H1 (cell line): ENCODE data around the gene RAB43. TPM values are rescaled to one million over a fixed set of nuclear protein-coding genes. Genes with fewer than 3 reads are reported as not detected.

ENCODE experiments used
- CTCF ChIA-PET: fragments of 300-600 bp; sonication (Branson Sonifier 250); formaldehyde crosslinking; loops from one replicate; lab custom pipeline; 2021; ENCODE audit not compliant: partially characterized antibody; lab: Charles Lee
- POLR2A ChIA-PET: fragments of 300-600 bp; sonication (Branson Sonifier 250); formaldehyde crosslinking; loops from one replicate; lab custom pipeline; 2021; ENCODE audit warnings: inconsistent platforms; ENCODE audit not compliant: partially characterized antibody; lab: Charles Lee
- DNase-seq, 2 experiments: peaks; one replicate each; pipeline versions ENCODE4 v3.0.0 to v3.0.0-alpha.2; 2010 to 2022; ENCODE audit warnings: low spot score in 2 of 2, low read depth in 1 of 2, mixed read lengths in 1 of 2
- FAIRE-seq: peaks from 2 replicates; lab custom pipeline; 2011; peaks lifted over from hg19 to GRCh38; lab: Jason Lieb, UNC
- H2AFZ ChIP-seq: 2 replicates; pipeline ENCODE4 v1.8.1; 2012; ENCODE audit warnings: low read length, inconsistent platforms
- H2AK5ac ChIP-seq: 2 replicates; pipeline ENCODE4 v1.6.1; 2013; ENCODE audit warnings: low read depth, low read length
- H2BK120ac ChIP-seq: replicated peaks from 2 replicates; pipeline ENCODE3; 2013; ENCODE audit warnings: low read depth, low read length, inconsistent platforms
- H2BK12ac ChIP-seq: 2 replicates; pipeline ENCODE4 v1.6.1; 2013; ENCODE audit warnings: low read depth, low read length
- H2BK15ac ChIP-seq: 2 replicates; pipeline ENCODE4 v1.6.1; 2013; ENCODE audit warnings: low read length
- H2BK20ac ChIP-seq: 2 replicates; pipeline ENCODE4 v1.6.1; 2013; ENCODE audit warnings: low read length
- H2BK5ac ChIP-seq: 2 replicates; pipeline ENCODE4 v1.6.1; 2013; ENCODE audit warnings: low read depth, low read length
- H3K14ac ChIP-seq: 2 replicates; pipeline ENCODE4 v1.6.1; 2013; ENCODE audit warnings: inconsistent platforms; ENCODE audit not compliant: insufficient read length
- H3K18ac ChIP-seq: 2 replicates; pipeline ENCODE4 v1.6.1; 2013; ENCODE audit warnings: low read length; ENCODE audit errors: extremely low read depth
- H3K23ac ChIP-seq: 2 replicates; pipeline ENCODE4 v1.6.1; 2013; ENCODE audit warnings: inconsistent platforms; ENCODE audit not compliant: insufficient read length
- H3K23me2 ChIP-seq: 2 replicates; pipeline ENCODE4 v1.6.1; 2013; ENCODE audit warnings: low read depth, low read length
- H3K27ac ChIP-seq: 2 replicates; pipeline ENCODE4 v1.6.1; 2011; ENCODE audit warnings: low read depth, low read length, inconsistent platforms
- H3K27me3 ChIP-seq, 4 experiments: replicated peaks in 1 of 4; 1 replicate in 1 of 4; 2 replicates in 3 of 4; pipeline versions ENCODE4 v1.6.1 to v1.8.1; 2011 to 2013; ENCODE audit warnings: low read length in 3 of 4, mild to moderate bottlenecking in 3 of 4, inconsistent platforms in 2 of 4, mixed read lengths in 2 of 4, moderate library complexity in 1 of 4; ENCODE audit not compliant: control insufficient read depth in 3 of 4, insufficient read depth in 3 of 4; ENCODE audit errors: extremely low read depth in 1 of 4
- H3K36me3 ChIP-seq, 4 experiments: 2 replicates each; pipeline versions ENCODE4 v1.6.1 to v1.8.1; 2011 to 2013; ENCODE audit warnings: mild to moderate bottlenecking in 4 of 4, low read length in 3 of 4, moderate library complexity in 2 of 4, control low read depth in 1 of 4, inconsistent platforms in 1 of 4; ENCODE audit not compliant: insufficient read depth in 4 of 4, control insufficient read depth in 2 of 4
- H3K4ac ChIP-seq: replicated peaks from 2 replicates; pipeline ENCODE3; 2013; ENCODE audit warnings: low read length, low read depth, mixed read lengths, inconsistent platforms; ENCODE audit not compliant: insufficient read length
- H3K4me1 ChIP-seq, 4 experiments: replicated peaks in 1 of 4; 1 replicate in 1 of 4; 2 replicates in 3 of 4; pipeline versions ENCODE4 v1.6.1 to v1.8.1; 2011 to 2013; ENCODE audit warnings: low read length in 3 of 4, inconsistent platforms in 2 of 4, mixed read lengths in 1 of 4; ENCODE audit not compliant: insufficient read depth in 4 of 4, control insufficient read depth in 3 of 4
- H3K4me2 ChIP-seq, 2 experiments: 2 replicates each; pipeline versions ENCODE4 v1.6.1 to v1.8.1; 2011 to 2013; ENCODE audit warnings: low read depth in 2 of 2, low read length in 2 of 2, control low read depth in 1 of 2, inconsistent platforms in 1 of 2, mild to moderate bottlenecking in 1 of 2; ENCODE audit not compliant: insufficient read depth in 1 of 2
- H3K4me3 ChIP-seq, 4 experiments: fragments of 200-600, 300-600 bp in 1 of 4; sonication (generic), shearing (Covaris generic), sonication (Bioruptor Twin) in 1 of 4; 2 replicates each; pipeline versions ENCODE4 v1.5.1 to v1.8.1; 2011 to 2016; ENCODE audit warnings: low read length in 4 of 4, low read depth in 3 of 4, control low read depth in 2 of 4, inconsistent platforms in 2 of 4, mild to moderate bottlenecking in 2 of 4, mixed read lengths in 1 of 4, moderate library complexity in 1 of 4; ENCODE audit not compliant: insufficient read depth in 2 of 4; ENCODE audit errors: extremely low read depth in 1 of 4
- H3K56ac ChIP-seq: replicated peaks from 2 replicates; pipeline ENCODE3; 2013; ENCODE audit warnings: low read depth, mild to moderate bottlenecking, mixed read lengths, low read length, inconsistent platforms; ENCODE audit not compliant: insufficient read length
- H3K79me1 ChIP-seq: 2 replicates; pipeline ENCODE4 v1.6.1; 2013; ENCODE audit warnings: low read depth, low read length, control low read depth
- H3K79me2 ChIP-seq, 2 experiments: 2 replicates each; pipeline versions ENCODE4 v1.6.1 to v1.8.1; 2012 to 2013; ENCODE audit warnings: low read length in 2 of 2, mild to moderate bottlenecking in 2 of 2, inconsistent platforms in 1 of 2; ENCODE audit not compliant: insufficient read depth in 2 of 2, control insufficient read depth in 1 of 2
- H3K9ac ChIP-seq, 4 experiments: replicated peaks in 1 of 4; 1 replicate in 1 of 4; 2 replicates in 3 of 4; pipeline versions ENCODE4 v1.6.1 to v1.8.1; 2011 to 2013; ENCODE audit warnings: low read depth in 3 of 4, low read length in 3 of 4, control low read depth in 2 of 4, mild to moderate bottlenecking in 2 of 4, moderate library complexity in 2 of 4, inconsistent platforms in 1 of 4; ENCODE audit errors: extremely low read depth in 1 of 4
- H3K9me3 ChIP-seq, 2 experiments: 2 replicates each; pipeline versions ENCODE4 v1.6.1 to v1.8.1; 2012 to 2013; ENCODE audit warnings: mild to moderate bottlenecking in 2 of 2, moderate library complexity in 2 of 2, control low read depth in 1 of 2, inconsistent platforms in 1 of 2, low read depth in 1 of 2, low read length in 1 of 2, mixed read lengths in 1 of 2; ENCODE audit not compliant: insufficient read depth in 2 of 2
- H4K20me1 ChIP-seq, 2 experiments: replicated peaks in 1 of 2; 2 replicates each; pipeline versions ENCODE3 to v1.8.1; 2011 to 2013; ENCODE audit warnings: inconsistent platforms in 2 of 2, low read length in 2 of 2, mild to moderate bottlenecking in 1 of 2; ENCODE audit not compliant: insufficient read depth in 2 of 2, control insufficient read depth in 1 of 2
- H4K5ac ChIP-seq: 2 replicates; pipeline ENCODE4 v1.6.1; 2013; ENCODE audit warnings: low read length, low read depth, mixed read lengths, inconsistent platforms; ENCODE audit not compliant: insufficient read length
- H4K8ac ChIP-seq: 2 replicates; pipeline ENCODE4 v1.8.0; 2013; ENCODE audit warnings: mild to moderate bottlenecking, moderate library complexity, low read length, inconsistent platforms; ENCODE audit not compliant: insufficient read depth; ENCODE audit errors: extremely low read depth
- H4K91ac ChIP-seq: replicated peaks from 2 replicates; pipeline ENCODE3; 2013; ENCODE audit warnings: low read length, mixed read lengths, inconsistent platforms; ENCODE audit not compliant: insufficient read length
- CBX5 ChIP-seq: fragments of 300-800, 300-1000 bp; sonication (generic); IDR thresholded peaks from 2 replicates; pipeline ENCODE4 v1.7.1; 2016; ENCODE audit warnings: antibody characterized with exemption, low read length, low read depth
- CHD1 ChIP-seq: IDR thresholded peaks from 2 replicates; pipeline ENCODE4 v1.6.1; 2012; ENCODE audit warnings: low read depth, low read length, improper control_type of control experiment
- GABPA ChIP-seq: IDR thresholded peaks from 2 replicates; pipeline ENCODE4 v1.6.1; 2011; ENCODE audit warnings: mild to moderate bottlenecking, low read length, moderate library complexity, borderline replicate concordance; ENCODE audit not compliant: insufficient read depth
- SIRT6 ChIP-seq: IDR thresholded peaks from one replicate; pipeline ENCODE4 v1.7.1; 2012; ENCODE audit warnings: low read length, inconsistent platforms
- SRF ChIP-seq: IDR thresholded peaks from 2 replicates; pipeline ENCODE4 v1.6.1; 2011; ENCODE audit warnings: mild to moderate bottlenecking, low read depth, low read length, moderate library complexity
- WGBS, 2 experiments: shearing (Covaris generic) in 1 of 2; methylation state at CpG; one replicate each; pipeline versions ENCODE4 v1.1.6 to v1.1.7; 2013 to 2015; ENCODE audit warnings: low lambda C conversion rate in 2 of 2, mixed read lengths in 2 of 2, inconsistent platforms in 1 of 2, low coverage in 1 of 2, missing lambda C conversion rate in 1 of 2; ENCODE audit not compliant: insufficient replicate concordance in 2 of 2, insufficient coverage in 1 of 2, insufficient read length in 1 of 2; ENCODE audit errors: extremely low coverage in 1 of 2, missing lambda C conversion rate in 1 of 2; 5-methylcytosine and 5-hydroxymethylcytosine counted together
- polyA plus RNA-seq, 7 experiments: library from polyadenylated mRNA; depleted of rRNA in 3 of 7; stranded (reverse) in 5 of 7; unstranded in 2 of 7; fragments of >200 nt in 5 of 7; fragments of 200-250 nt in 2 of 7; gene quantifications; 1 replicate in 5 of 7; 2 replicates in 1 of 7; 4 replicates in 1 of 7; pipeline versions ENCODE4 v1.2.1 to v1.2.3, GENCODE V29; 2011 to 2013; ENCODE audit warnings: missing spikeins in 2 of 7, mixed read lengths in 2 of 7
- total RNA-seq: library from RNA; stranded (reverse); fragmentation: NEBNext Ultra II Directional; extraction: Animal tissue kit (Norgen Biotek cat#: 25700); gene quantifications from 2 replicates; pipeline ENCODE4 v1.2.1, GENCODE V29; 2021

RAB43 gene
- total and polyA plus RNA-seq, 2 of the 8 experiments (the other 6 are each of a cell fraction or from before 2014, with no cell fraction given): 13.1 to 19.4 TPM

DNA sequence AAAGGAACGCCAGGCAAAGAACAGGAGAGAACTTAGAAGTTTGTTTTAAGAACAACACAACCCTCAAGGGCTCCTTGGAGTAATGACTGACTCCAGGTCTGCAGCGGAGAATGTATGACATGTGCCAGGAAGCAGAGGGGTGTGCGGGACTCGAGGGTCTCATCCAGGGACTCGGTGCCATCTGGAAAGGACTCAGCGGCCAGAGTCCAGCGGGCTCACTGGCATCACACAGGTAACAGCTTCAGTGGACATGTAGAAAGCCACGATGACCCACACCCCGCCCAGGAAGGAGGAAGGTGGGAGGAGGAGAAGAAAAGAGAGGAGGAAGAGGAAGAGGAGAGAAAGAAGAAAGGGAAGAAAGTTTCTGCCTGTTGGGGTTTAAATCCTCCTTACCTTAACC, 39.6 kb downstream of the RAB43 start:
- H3K79me2 ChIP-seq: no peaks in the 10 kb centered on the region
- H3K4me1 ChIP-seq: no peaks in the 10 kb centered on the region
- no peaks in the 10 kb centered on the region for H3K9me3 ChIP-seq
- no peaks in the 10 kb centered on the region for H3K36me3 ChIP-seq
- no peak overlapping the region for H3K23ac ChIP-seq
- H3K27ac ChIP-seq: no peak overlapping the region
- no peak overlapping the region for H2AFZ ChIP-seq
- no peak overlapping the region for H4K5ac ChIP-seq
- H2BK20ac ChIP-seq: no peak overlapping the region
- no peak overlapping the region for H2BK120ac ChIP-seq
- H3K23me2 ChIP-seq: no peaks in the 10 kb centered on the region
- 87% methylated on average over 8 of the region's 9 CpGs; no CpG with 5 or more reads in 1 of the 2 experiments for WGBS, 2 experiments
- no peak overlapping the region for H2BK15ac ChIP-seq
- H2AK5ac ChIP-seq: no peak overlapping the region
- no peak overlapping the region for H2BK12ac ChIP-seq
- H4K91ac ChIP-seq: no peak overlapping the region
- no peak overlapping the region for H3K14ac ChIP-seq
- H3K9ac ChIP-seq: no peak overlapping the region
- TF ChIP-seq CHD1 (no peak), CBX5 (no peak), SRF (no peak), GABPA (no peak), SIRT6 (no peak)
- no peak overlapping the region for H3K18ac ChIP-seq
- no peak overlapping the region for H3K56ac ChIP-seq
- DNase-seq: no peak
- H3K79me1 ChIP-seq: no peaks in the 10 kb centered on the region
- no peak overlapping the region for H3K4ac ChIP-seq
- no peaks in the 10 kb centered on the region for H4K20me1 ChIP-seq
- no peak overlapping the region for H3K4me2 ChIP-seq
- H2BK5ac ChIP-seq: no peak overlapping the region
- H3K4me3 ChIP-seq: no peak overlapping the region
- no peak for FAIRE-seq
- POLR2A ChIA-PET: no interaction called here
- 0 out of 2 replicates have a peak overlapping the region, but pooled peaks have one; percentile 20 for H4K8ac ChIP-seq
- CTCF ChIA-PET: interaction anchor here (1.2 to 2.1 kb wide), 3 partner anchors 8 to 112 kb away, joined by 3 to 11 read pairs (median 4); no protein-coding TSS in a partner anchor
- H3K27me3 ChIP-seq: 0 out of 7 replicates have a peak, but pooled peaks cover 0 to 2% (median 0%) of the 10 kb centered on the region in 4 experiments
